T1000 (cell line): ENCODE measurements around the gene ARL13B.

Experiments
- DNase-seq: peaks from one replicate; lab custom pipeline; 2025; ENCODE audit warnings: mixed read lengths; lab: John Stamatoyannopoulos, UW

ARL13B gene

GRCh38 chr3:94099311-94099710 is 119.4 kb downstream of the ARL13B start:
- no peak for DNase-seq

- DNase-seq: no peak
Measured at GRCh38 chr3:94101860-94102259, 121.9 kb downstream of the ARL13B start.
